LNCaP clone FGC (cell line): ENCODE measurements around the gene UIMC1.
"Not testable (repeated sequence)": the region's sequence is repeated elsewhere in the genome, so short reads cannot be mapped to it uniquely, and the experiment has no call there.

Experiments used
- DNase-seq: peaks from one replicate; pipeline ENCODE4 v3.0.0-alpha.2; 2011; ENCODE audit warnings: low read depth
- H3K4me3 ChIP-seq: 2 replicates; pipeline ENCODE4 v1.5.1; 2011; ENCODE audit warnings: mild to moderate bottlenecking, low read depth, low read length, control low read depth
- TF ChIP-seq, protein P1 (sequence below): IDR thresholded peaks from 2 replicates; pipeline ENCODE4 v1.5.1; 2012; ENCODE audit warnings: mild to moderate bottlenecking; ENCODE audit not compliant: control insufficient read depth, insufficient read depth; ENCODE audit errors: extremely low read depth

UIMC1 gene

GRCh38 chr5:177015156-177015555 is 8.6 kb upstream of the UIMC1 start:
- H3K4me3 ChIP-seq, result no peak overlapping the region
- DNase-seq, result no peak
- TF ChIP-seq, protein P1, sequence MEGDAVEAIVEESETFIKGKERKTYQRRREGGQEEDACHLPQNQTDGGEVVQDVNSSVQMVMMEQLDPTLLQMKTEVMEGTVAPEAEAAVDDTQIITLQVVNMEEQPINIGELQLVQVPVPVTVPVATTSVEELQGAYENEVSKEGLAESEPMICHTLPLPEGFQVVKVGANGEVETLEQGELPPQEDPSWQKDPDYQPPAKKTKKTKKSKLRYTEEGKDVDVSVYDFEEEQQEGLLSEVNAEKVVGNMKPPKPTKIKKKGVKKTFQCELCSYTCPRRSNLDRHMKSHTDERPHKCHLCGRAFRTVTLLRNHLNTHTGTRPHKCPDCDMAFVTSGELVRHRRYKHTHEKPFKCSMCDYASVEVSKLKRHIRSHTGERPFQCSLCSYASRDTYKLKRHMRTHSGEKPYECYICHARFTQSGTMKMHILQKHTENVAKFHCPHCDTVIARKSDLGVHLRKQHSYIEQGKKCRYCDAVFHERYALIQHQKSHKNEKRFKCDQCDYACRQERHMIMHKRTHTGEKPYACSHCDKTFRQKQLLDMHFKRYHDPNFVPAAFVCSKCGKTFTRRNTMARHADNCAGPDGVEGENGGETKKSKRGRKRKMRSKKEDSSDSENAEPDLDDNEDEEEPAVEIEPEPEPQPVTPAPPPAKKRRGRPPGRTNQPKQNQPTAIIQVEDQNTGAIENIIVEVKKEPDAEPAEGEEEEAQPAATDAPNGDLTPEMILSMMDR, result no peak

DNA sequence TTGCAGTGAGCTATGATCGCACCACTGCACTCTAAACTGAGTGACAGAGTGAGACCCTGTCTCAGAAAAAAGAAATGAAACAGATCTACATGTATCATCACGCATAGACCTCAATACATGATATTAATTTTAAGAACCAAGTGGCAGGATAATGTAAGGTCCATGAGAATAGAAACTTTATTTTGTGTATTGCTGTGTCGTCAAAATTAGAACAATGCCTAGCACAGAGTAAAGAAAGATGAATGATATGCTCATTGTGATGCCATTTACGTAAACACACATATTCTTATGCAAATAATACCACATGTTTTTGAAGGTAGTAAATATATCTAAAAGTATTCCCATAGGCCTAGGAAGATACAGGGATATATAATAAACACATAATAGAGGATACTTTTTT is 3.6 kb upstream of the UIMC1 start:
- DNase-seq, result no peak
- H3K4me3 ChIP-seq, result no peak overlapping the region
- TF ChIP-seq, protein P1, result no peak

GRCh38 chr5:177008716-177009115 is 2.1 kb upstream of the UIMC1 start:
- H3K4me3 ChIP-seq, result no peak overlapping the region
- TF ChIP-seq, protein P1, result no peak
- no peak for DNase-seq

- H3K4me3 ChIP-seq, result peak overlapping the region; percentile 91
- TF ChIP-seq, protein P1, result peak; percentile 59
- DNase-seq, result peak; percentile 27
These were observed 837 bp downstream of the UIMC1 start for GRCh38 chr5:177005619-177006264.

GRCh38 chr5:177004961-177005360 is 1.6 kb downstream of the UIMC1 start:
- no peak for DNase-seq

GRCh38 chr5:177003649-177004048 is 2.9 kb downstream of the UIMC1 start:
- TF ChIP-seq, protein P1, result no peak
- DNase-seq, result no peak
- H3K4me3 ChIP-seq, result no peak overlapping the region

More at GRCh38 chr5:177004961-177005360, 1.6 kb downstream of the UIMC1 start:
- H3K4me3 ChIP-seq, result peak overlapping the region; percentile 91
- TF ChIP-seq, protein P1, result no peak

DNA sequence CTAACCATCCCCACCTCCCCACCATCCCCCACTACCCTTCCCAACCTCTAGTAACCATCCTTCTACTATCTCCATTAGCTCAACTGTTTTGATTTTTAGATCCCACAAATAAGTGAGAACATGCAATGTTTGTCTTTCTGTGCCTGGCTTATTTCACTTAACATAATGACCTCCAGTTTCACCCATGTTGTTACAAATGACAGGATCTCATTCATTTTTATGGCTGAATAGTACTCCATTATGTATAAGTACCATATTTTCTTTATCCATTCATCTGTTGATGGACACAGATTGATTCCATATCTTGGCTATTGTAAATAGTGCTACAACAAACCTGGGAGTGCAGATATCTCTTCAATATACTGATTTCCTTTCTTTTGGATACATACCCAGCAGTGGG is 7.1 kb downstream of the UIMC1 start:
- DNase-seq, H3K4me3 ChIP-seq: not testable (repeated sequence)

DNA sequence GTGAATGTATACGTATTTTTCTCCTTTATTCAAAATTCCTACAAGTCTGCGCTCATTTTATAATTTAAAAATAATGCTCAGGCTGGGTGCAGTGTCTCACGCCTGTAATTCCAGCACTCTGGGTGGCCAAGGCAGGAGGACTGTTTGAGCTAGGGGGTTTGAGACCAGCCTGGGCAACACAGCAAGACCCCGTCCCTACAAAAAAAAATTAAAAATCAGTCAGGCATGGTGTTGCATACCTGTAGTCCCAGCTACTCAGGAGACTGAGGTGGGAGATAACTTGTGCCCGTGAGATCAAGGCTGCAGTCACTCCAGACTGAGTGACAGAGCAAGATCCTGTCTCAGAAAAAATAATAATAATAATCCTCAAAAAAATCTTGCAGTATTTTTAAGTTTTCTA is 7.8 kb downstream of the UIMC1 start:
- H3K4me3 ChIP-seq, result no peak overlapping the region
- TF ChIP-seq, protein P1, result no peak
- DNase-seq, result no peak
